Activated T-helper 2 cell treated with anti-CD3 and anti-CD28 coated beads, Interferon-gamma antibody, Interleukin-2, Interleukin-4, amounts not matched to agents 10 μg/mL and 5 μg/mL and 100 μg/mL, durations not matched to agents 14 hours and 24 hours and 36 hours (primary cell): Measurements from ENCODE around the gene GINS2. TPM values are rescaled to one million over a fixed set of nuclear protein-coding genes. Genes with fewer than 3 reads are reported as not detected.

ENCODE experiments used
- DNase-seq: peaks from one replicate; pipeline ENCODE4 v3.0.0; 2021; ENCODE audit warnings: low spot score
- H3K27ac Mint-ChIP-seq: one replicate; pipeline ENCODE4 v1.8.0; 2021; ENCODE audit warnings: mixed read lengths
- H3K27me3 Mint-ChIP-seq: one replicate; pipeline ENCODE4 v1.8.0; 2021; ENCODE audit warnings: low read depth, mixed read lengths
- H3K36me3 Mint-ChIP-seq: one replicate; pipeline ENCODE4 v1.8.0; 2021; ENCODE audit warnings: low read depth, mixed read lengths
- H3K4me1 Mint-ChIP-seq: one replicate; pipeline ENCODE4 v1.8.0; 2021; ENCODE audit warnings: low read depth, mixed read lengths
- H3K4me3 Mint-ChIP-seq: one replicate; pipeline ENCODE4 v1.8.0; 2021; ENCODE audit warnings: low read depth, mild to moderate bottlenecking, moderate library complexity, mixed read lengths
- H3K9me3 Mint-ChIP-seq: one replicate; pipeline ENCODE4 v1.8.0; 2021; ENCODE audit warnings: mixed read lengths
- intact Hi-C: fragments of 100-400 bp; cut with micrococcal nuclease; formaldehyde crosslinking; loops from one replicate; pipeline ENCODE4 v1.15.1; 2023
- total RNA-seq: library from RNA; stranded (reverse); gene quantifications from 2 replicates; pipeline ENCODE4 v1.2.3, GENCODE V29; 2022

Gene GINS2
- total RNA-seq, 1 donor from 2014 or later = 66.8 TPM

DNA sequence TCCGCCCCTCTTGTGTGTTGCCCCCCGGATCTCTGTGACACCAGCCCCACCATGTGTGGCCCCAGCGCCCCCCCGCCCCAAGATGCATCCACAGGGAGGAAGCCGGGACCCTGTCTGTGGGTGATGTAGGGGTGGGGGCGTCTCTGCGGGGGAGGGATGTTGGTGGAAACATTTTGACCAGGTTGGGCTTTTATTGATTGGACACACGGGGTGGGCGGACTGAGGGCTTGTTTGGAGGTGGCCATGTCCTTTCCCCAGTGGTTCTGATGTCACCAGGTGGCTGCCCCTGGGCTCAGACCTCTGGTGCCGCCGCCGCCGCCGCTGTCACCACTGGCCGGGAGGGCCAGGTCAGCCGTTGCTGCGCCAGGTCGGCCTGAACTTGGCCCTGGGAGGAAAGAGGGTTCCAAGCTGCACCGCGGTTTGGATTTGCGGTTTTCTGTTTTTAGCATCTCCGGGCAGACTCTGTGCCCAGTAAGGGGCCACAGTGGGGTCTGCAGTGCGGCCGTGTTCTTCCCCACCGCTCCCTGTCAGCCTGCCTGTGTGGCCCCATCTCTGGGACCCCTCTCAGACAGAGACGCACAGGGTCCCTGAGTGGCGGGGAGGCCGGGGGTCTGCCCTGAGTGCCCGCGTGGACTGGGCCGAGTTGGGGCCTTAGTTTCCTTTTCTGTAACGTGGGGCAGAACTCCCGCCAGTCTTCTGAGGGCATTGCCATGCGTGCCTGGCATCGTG is 55.9 kb downstream of the GINS2 start:
- no peak overlapping the region for H3K27ac Mint-ChIP-seq
- DNase-seq = no peak
- H3K9me3 Mint-ChIP-seq = peaks cover 18% of the 10 kb centered on the region
- no peaks in the 10 kb centered on the region for H3K27me3 Mint-ChIP-seq
- no peaks in the 10 kb centered on the region for H3K4me1 Mint-ChIP-seq
- peaks cover 20% of the 10 kb centered on the region for H3K36me3 Mint-ChIP-seq
- intact Hi-C loops = no loop called here
- no peak overlapping the region for H3K4me3 Mint-ChIP-seq

DNA sequence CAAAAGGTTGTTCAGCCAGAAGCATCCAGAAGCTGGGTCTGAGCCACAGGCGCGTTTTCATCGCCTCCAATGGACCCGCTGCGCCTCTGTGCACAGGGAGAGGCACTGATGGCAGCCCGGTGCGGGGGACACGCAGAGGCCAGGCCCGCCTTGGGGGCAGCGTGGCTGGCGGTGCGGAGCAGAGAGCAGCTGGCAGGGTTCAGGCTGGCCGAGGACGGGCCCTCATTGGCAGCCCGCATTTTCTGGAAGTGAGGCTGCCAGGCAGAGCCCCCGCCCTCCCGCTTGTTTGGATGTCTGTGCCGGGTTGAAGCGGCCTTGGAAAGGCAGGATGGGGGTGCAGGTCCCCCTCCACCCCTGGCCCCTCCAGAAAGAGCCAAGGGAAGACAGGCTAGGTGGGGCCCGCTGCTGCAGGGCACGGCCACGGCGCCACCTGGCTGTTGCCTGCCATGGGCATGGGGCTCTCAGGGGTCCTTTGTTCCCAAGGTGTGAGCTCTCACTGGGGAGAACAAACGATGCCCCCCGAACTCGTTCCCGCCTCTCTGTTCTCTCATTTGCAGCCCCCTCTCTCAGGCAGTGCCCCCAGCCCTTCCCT is 56.9 kb downstream of the GINS2 start:
- Mint-ChIP-seq H3K27ac (no peak overlapping the region), H3K4me3 (no peak overlapping the region), H3K36me3 (peaks cover 26% of the 10 kb centered on the region), H3K9me3 (peaks cover 18% of the 10 kb centered on the region), H3K4me1 (no peaks in the 10 kb centered on the region), H3K27me3 (no peaks in the 10 kb centered on the region)
- DNase-seq = no peak
- intact Hi-C loops = no loop called here

GRCh38 chr16:85631230-85631629 is 57.5 kb downstream of the GINS2 start:
- Mint-ChIP-seq H3K9me3 (peaks cover 18% of the 10 kb centered on the region), H3K36me3 (peaks cover 26% of the 10 kb centered on the region), H3K4me1 (peaks cover 5% of the 10 kb centered on the region), H3K27ac (no peak overlapping the region), H3K4me3 (no peak overlapping the region), H3K27me3 (no peaks in the 10 kb centered on the region)
- intact Hi-C loops = no loop called here
- no peak for DNase-seq

DNA sequence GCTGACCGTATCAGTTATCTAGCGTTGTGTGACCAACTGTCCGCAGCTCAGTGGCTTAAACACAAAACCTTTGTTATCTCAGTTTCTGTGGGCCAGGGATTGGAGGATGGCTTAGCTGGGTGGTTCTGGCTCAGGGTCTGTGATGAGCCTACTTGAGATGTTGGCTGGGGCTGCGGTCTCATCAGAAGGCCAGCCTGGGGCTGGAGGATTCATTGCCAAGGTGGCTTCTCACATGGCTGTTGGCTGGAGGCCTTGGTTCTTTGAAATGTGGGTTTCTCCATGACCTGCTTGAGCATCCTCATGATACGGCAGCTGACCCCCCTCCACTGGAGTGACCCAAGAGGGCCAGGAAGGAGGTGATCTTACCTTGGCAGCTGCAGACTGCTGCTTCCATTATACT is 58.9 kb downstream of the GINS2 start:
- H3K9me3 Mint-ChIP-seq = peaks cover 18% of the 10 kb centered on the region
- no peak for DNase-seq
- H3K27me3 Mint-ChIP-seq = no peaks in the 10 kb centered on the region
- H3K4me1 Mint-ChIP-seq = peaks cover 5% of the 10 kb centered on the region
- no peak overlapping the region for H3K4me3 Mint-ChIP-seq
- H3K36me3 Mint-ChIP-seq = peaks cover 26% of the 10 kb centered on the region
- intact Hi-C loops = no loop called here
- H3K27ac Mint-ChIP-seq = no peak overlapping the region

- H3K4me1 Mint-ChIP-seq = peaks cover 5% of the 10 kb centered on the region
- H3K9me3 Mint-ChIP-seq = peaks cover 18% of the 10 kb centered on the region
- no peak for DNase-seq
- no peak overlapping the region for H3K27ac Mint-ChIP-seq
- H3K36me3 Mint-ChIP-seq = peaks cover 26% of the 10 kb centered on the region
- intact Hi-C loops = no loop called here
- H3K4me3 Mint-ChIP-seq = no peak overlapping the region
- H3K27me3 Mint-ChIP-seq = no peaks in the 10 kb centered on the region
These were observed 59.4 kb downstream of the GINS2 start for GRCh38 chr16:85629326-85629725.

DNA sequence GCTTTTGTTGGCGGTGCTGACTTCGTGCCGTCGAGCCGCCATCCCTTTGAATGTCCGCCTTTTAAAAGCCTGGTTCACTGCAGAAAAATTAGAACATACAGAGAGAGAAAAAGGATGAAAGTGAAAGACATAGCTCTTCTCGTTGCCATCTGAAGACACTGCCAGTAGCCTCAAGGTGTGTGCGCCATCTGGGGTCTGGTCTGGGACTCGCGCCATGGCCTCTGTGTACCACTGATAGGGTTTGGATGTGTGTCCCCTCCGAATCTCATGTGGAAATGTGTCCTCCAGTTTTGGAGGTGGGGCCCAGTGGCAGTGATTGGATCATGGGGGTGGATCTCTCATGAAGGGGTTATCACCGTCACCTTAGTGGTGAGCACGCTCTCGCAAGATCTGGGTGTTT is 60.1 kb downstream of the GINS2 start:
- DNase-seq = no peak
- no peaks in the 10 kb centered on the region for H3K27me3 Mint-ChIP-seq
- H3K9me3 Mint-ChIP-seq = peaks cover 18% of the 10 kb centered on the region
- no peak overlapping the region for H3K27ac Mint-ChIP-seq
- H3K4me1 Mint-ChIP-seq = peaks cover 5% of the 10 kb centered on the region
- intact Hi-C loops = no loop called here
- peaks cover 26% of the 10 kb centered on the region for H3K36me3 Mint-ChIP-seq
- no peak overlapping the region for H3K4me3 Mint-ChIP-seq

DNA sequence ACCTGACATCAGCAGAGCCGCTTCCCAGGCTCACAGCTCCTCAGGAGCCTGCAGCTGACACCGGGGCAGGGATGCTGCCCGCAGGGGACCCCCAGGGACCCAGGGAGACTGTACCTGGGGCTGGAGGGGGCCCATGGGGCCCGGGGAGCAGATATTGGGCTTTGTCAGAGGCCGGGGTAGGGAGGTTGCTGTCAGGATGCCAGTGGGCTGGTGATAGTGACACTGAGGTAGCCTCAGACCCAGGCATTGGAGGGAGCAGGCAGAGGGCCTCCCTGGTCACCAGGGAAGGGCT is 60.5 kb downstream of the GINS2 start:
- peaks cover 18% of the 10 kb centered on the region for H3K9me3 Mint-ChIP-seq
- no peaks in the 10 kb centered on the region for H3K27me3 Mint-ChIP-seq
- H3K27ac Mint-ChIP-seq = no peak overlapping the region
- DNase-seq = no peak
- no peak overlapping the region for H3K4me3 Mint-ChIP-seq
- peaks cover 5% of the 10 kb centered on the region for H3K4me1 Mint-ChIP-seq
- peaks cover 26% of the 10 kb centered on the region for H3K36me3 Mint-ChIP-seq
- intact Hi-C loops = no loop called here

GRCh38 chr16:85627526-85628264 is 61.1 kb downstream of the GINS2 start:
- Mint-ChIP-seq H3K4me3 (no peak overlapping the region), H3K4me1 (peaks cover 5% of the 10 kb centered on the region), H3K36me3 (peaks cover 26% of the 10 kb centered on the region), H3K27me3 (no peaks in the 10 kb centered on the region), H3K27ac (no peak overlapping the region), H3K9me3 (peaks cover 18% of the 10 kb centered on the region)
- intact Hi-C loops = no loop called here
- DNase-seq = no peak

DNA sequence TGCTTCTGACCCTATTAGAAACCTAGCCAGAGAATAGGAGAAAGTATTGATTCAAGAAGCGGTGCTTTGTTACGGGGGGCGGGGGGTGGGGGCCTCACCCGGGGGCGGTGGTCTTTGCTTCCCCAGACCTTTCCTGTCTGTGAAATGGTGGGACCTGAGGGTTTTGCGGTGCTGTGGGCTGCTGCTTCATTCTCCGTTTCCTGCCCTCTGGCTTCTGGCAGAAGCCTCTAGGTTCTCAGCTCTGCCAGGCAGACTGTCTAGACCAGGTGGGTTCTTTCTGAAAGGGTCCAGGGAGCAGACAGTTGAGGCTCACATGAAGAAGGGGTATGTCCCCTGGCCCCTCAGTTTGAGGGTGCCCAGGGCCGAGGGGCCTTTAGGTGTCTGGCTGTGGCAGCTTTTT is 61.7 kb downstream of the GINS2 start:
- H3K27me3 Mint-ChIP-seq = no peaks in the 10 kb centered on the region
- H3K9me3 Mint-ChIP-seq = peaks cover 18% of the 10 kb centered on the region
- intact Hi-C loops = no loop called here
- DNase-seq = no peak
- no peak overlapping the region for H3K4me3 Mint-ChIP-seq
- H3K27ac Mint-ChIP-seq = no peak overlapping the region
- H3K4me1 Mint-ChIP-seq = peaks cover 5% of the 10 kb centered on the region
- peaks cover 26% of the 10 kb centered on the region for H3K36me3 Mint-ChIP-seq

Other genes starting within 250 kb of the GINS2 start
- 37.2 and 39.4 TPM in 2 replicates for gene GSE1, start 75.6 kb downstream of the GINS2 start, total RNA-seq
- gene C16orf74, start 62.1 kb upstream of the GINS2 start, total RNA-seq = not detected in 2 replicates
- 36.1 and 40.2 TPM in 2 replicates for gene EMC8, start 110.6 kb upstream of the GINS2 start, total RNA-seq
- gene COX4I1, start 110.7 kb upstream of the GINS2 start, total RNA-seq = 543 and 561 TPM in 2 replicates
- 37.8 and 40.1 TPM in 2 replicates for gene IRF8, start 210.2 kb upstream of the GINS2 start, total RNA-seq